GM23338 (cell line): ENCODE data around the gene BID. TPM values are rescaled to one million over a fixed set of nuclear protein-coding genes. Genes with fewer than 3 reads are reported as not detected.
A peak's percentile ranks its signal among the peaks of the same experiment; 100 is the strongest.

ENCODE experiments used
- ATAC-seq: fragments of 200-7000 bp; cut with Tn5 transposase; 3 replicates; pipeline ENCODE4 v1.9.1; 2020
- DNase-seq: peaks from one replicate; pipeline ENCODE4 v3.0.0-alpha.2; 2015; ENCODE audit warnings: low spot score
- H2AFZ ChIP-seq: fragments of 200-600 bp; sonication (generic); 2 replicates; pipeline ENCODE4 v1.8.0; 2016; ENCODE audit warnings: antibody characterized with exemption, mild to moderate bottlenecking, moderate library complexity
- H3F3A ChIP-seq: fragments of 200-600 bp; sonication (generic); replicated peaks from 2 replicates; pipeline ENCODE4 v1.8.0; 2017; ENCODE audit warnings: antibody characterized with exemption, mixed run types, low read depth
- H3K27ac ChIP-seq: fragments of 200-600 bp; sonication (generic); 2 replicates; pipeline ENCODE4 v1.6.1; 2016; ENCODE audit warnings: low read depth
- H3K27me3 ChIP-seq: fragments of 200-600 bp; sonication (generic); 2 replicates; pipeline ENCODE4 v1.8.0; 2016; ENCODE audit warnings: mild to moderate bottlenecking, mixed run types, moderate library complexity; ENCODE audit not compliant: insufficient read depth
- H3K36me3 ChIP-seq: fragments of 200-600 bp; sonication (generic); 2 replicates; pipeline ENCODE4 v1.8.0; 2016; ENCODE audit warnings: mild to moderate bottlenecking; ENCODE audit not compliant: insufficient read depth
- H3K4me1 ChIP-seq: fragments of 200-600 bp; sonication (generic); 2 replicates; pipeline ENCODE4 v1.8.0; 2016; ENCODE audit warnings: mild to moderate bottlenecking, moderate library complexity; ENCODE audit not compliant: insufficient read depth
- H3K4me2 ChIP-seq: fragments of 200-600 bp; sonication (generic); 2 replicates; pipeline ENCODE4 v1.7.1; 2017; ENCODE audit warnings: mixed run types
- H3K4me3 ChIP-seq: fragments of 200-600 bp; sonication (generic); 2 replicates; pipeline ENCODE4 v1.6.1; 2016; ENCODE audit warnings: mixed run types
- H3K79me2 ChIP-seq: fragments of 200-600 bp; sonication (generic); replicated peaks from 2 replicates; pipeline ENCODE4 v1.8.0; 2017; ENCODE audit warnings: mild to moderate bottlenecking; ENCODE audit not compliant: insufficient read depth
- H3K9me2 ChIP-seq: fragments of 200-600 bp; sonication (generic); 2 replicates; pipeline ENCODE4 v1.8.0; 2017; ENCODE audit not compliant: insufficient read depth
- H4K20me1 ChIP-seq: fragments of 200-600 bp; sonication (generic); replicated peaks from 2 replicates; pipeline ENCODE4 v1.8.0; 2017; ENCODE audit warnings: mild to moderate bottlenecking; ENCODE audit not compliant: insufficient read depth
- H3K27ac Mint-ChIP-seq: 2 replicates; pipeline ENCODE4 v1.8.0; 2020; ENCODE audit warnings: inconsistent platforms, mild to moderate bottlenecking, moderate library complexity, mixed read lengths
- H3K27me3 Mint-ChIP-seq: 3 replicates; pipeline ENCODE4 v1.8.0; 2022; ENCODE audit warnings: low read depth, mild to moderate bottlenecking, moderate library complexity, mixed read lengths, inconsistent platforms; ENCODE audit not compliant: insufficient read depth, poor library complexity
- H3K36me3 Mint-ChIP-seq: 3 replicates; pipeline ENCODE4 v1.8.0; 2021; ENCODE audit warnings: low read depth, mild to moderate bottlenecking, inconsistent platforms, moderate library complexity, mixed read lengths
- H3K4me1 Mint-ChIP-seq: 3 replicates; pipeline ENCODE4 v1.8.0; 2020; ENCODE audit warnings: mild to moderate bottlenecking, inconsistent platforms, mixed read lengths
- H3K4me3 Mint-ChIP-seq: 3 replicates; pipeline ENCODE4 v1.8.0; 2021; ENCODE audit warnings: moderate library complexity, mild to moderate bottlenecking, inconsistent platforms, mixed read lengths
- H3K9me3 Mint-ChIP-seq: 3 replicates; pipeline ENCODE4 v1.8.0; 2020; ENCODE audit warnings: moderate library complexity, mild to moderate bottlenecking, inconsistent platforms, mixed read lengths
- CREB1 ChIP-seq: fragments of 250-450 bp; sonication (Bioruptor Pico); IDR thresholded peaks from 2 replicates; pipeline ENCODE4 v1.5.0; 2020; ENCODE audit warnings: low read depth, mild to moderate bottlenecking, moderate library complexity
- EZH2 ChIP-seq: fragments of 200-600 bp; sonication (generic); IDR thresholded peaks from one replicate; pipeline ENCODE4 v1.8.0; 2017; ENCODE audit warnings: antibody characterized with exemption, mild to moderate bottlenecking, low read depth; ENCODE audit not compliant: unreplicated experiment
- EZH2phosphoT487 ChIP-seq: fragments of 200-600 bp; sonication (generic); IDR thresholded peaks from one replicate; pipeline ENCODE4 v1.8.1; 2018; ENCODE audit warnings: antibody characterized with exemption; ENCODE audit not compliant: unreplicated experiment
- JUNB ChIP-seq: IDR thresholded peaks from one replicate; pipeline ENCODE4 v1.6.1; 2016; ENCODE audit warnings: antibody characterized with exemption; ENCODE audit not compliant: unreplicated experiment
- NANOG ChIP-seq: IDR thresholded peaks from 2 replicates; pipeline ENCODE4 v1.6.1; 2016; ENCODE audit warnings: antibody characterized with exemption, borderline replicate concordance
- POLR2AphosphoS5 ChIP-seq: IDR thresholded peaks from 2 replicates; pipeline ENCODE4 v1.6.1; 2016; ENCODE audit warnings: antibody characterized with exemption, low read depth
- STAT1 ChIP-seq: IDR thresholded peaks from one replicate; pipeline ENCODE4 v1.6.1; 2016; ENCODE audit warnings: antibody characterized with exemption; ENCODE audit not compliant: unreplicated experiment
- ZNF114 ChIP-seq: fragments of 250-450 bp; sonication (Bioruptor Pico); IDR thresholded peaks from 2 replicates; pipeline ENCODE4 v1.5.0; 2020; ENCODE audit warnings: mild to moderate bottlenecking, moderate library complexity
- ZNF331 ChIP-seq: fragments of 250-450 bp; sonication (Bioruptor Pico); IDR thresholded peaks from 2 replicates; pipeline ENCODE4 v1.5.0; 2020; ENCODE audit warnings: low read depth, mild to moderate bottlenecking, moderate library complexity
- polyA plus RNA-seq: library from polyadenylated mRNA; unstranded; fragments of >200 nt; fragmentation: Nextera tagmentation; extraction: Ambion mirVana; gene quantifications from 2 replicates; pipeline ENCODE4 v1.2.1, GENCODE V29; 2016
- total RNA-seq: library from RNA; depleted of rRNA; stranded (reverse); fragments of >200 nt; shearing (Covaris generic); gene quantifications from 2 replicates; pipeline ENCODE4 v1.2.3, GENCODE V29; 2014
- TF ChIP-seq, protein P1 (sequence below): fragments of 250-450 bp; sonication (Bioruptor Pico); IDR thresholded peaks from 2 replicates; pipeline ENCODE4 v1.5.0; 2020; ENCODE audit warnings: mild to moderate bottlenecking, moderate library complexity
- TF ChIP-seq, protein P2 (sequence below): IDR thresholded peaks from one replicate; pipeline ENCODE4 v1.6.1; 2018; ENCODE audit warnings: antibody characterized with exemption; ENCODE audit not compliant: unreplicated experiment
- TF ChIP-seq, protein P3 (sequence below), 2 experiments: fragments of 200-600 bp in 1 of 2; sonication (generic) in 1 of 2; conservative IDR thresholded peaks; 2 replicates each; pipeline versions ENCODE4 v1.5.1 to v1.6.1; 2016 to 2017; ENCODE audit warnings: antibody characterized with exemption in 2 of 2, low read depth in 2 of 2, mild to moderate bottlenecking in 2 of 2, moderate library complexity in 1 of 2
- TF ChIP-seq, protein P4 (sequence below): IDR thresholded peaks from 2 replicates; pipeline ENCODE4 v1.6.1; 2016; ENCODE audit warnings: antibody characterized with exemption

BID gene
- total and polyA plus RNA-seq, 2 experiments from 2014 or later: 65.1 to 125 TPM

DNA sequence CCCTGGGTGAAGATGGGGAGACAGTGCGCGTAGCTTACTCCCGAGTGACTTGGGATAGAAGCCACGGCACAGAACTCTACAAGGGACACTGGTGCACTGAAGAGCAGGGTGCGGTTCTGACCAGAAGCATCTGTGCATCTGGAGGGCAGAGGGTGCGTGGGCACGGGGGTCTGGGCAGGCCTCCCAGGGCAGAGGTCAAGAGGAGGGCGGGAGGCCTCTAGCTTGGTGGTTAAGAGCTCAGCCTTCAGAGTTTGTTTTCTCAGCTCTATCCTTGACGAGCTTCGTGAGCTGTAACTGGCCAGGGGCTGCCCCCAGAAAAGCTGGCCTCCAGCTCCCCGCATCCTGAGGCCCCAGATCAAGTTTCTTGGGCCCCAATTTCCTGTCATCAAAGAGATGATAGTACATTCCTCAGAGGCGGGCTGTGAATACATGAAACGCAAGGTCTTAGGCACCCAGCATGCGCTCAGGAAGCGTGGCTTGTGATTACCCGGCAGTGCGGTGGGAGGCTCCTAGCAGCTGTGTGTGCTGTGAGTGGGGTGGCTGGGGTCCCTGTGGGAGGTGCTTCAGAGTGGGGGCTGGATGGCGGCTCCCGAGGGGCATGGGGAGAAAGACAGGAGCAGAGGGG is 6.0 kb upstream of the BID start:
- Mint-ChIP-seq H3K27me3 (peaks cover 14% of the 10 kb centered on the region), H3K4me3 (no peak overlapping the region; the same call in 2 of the 3 replicates), H3K9me3 (peaks cover 4% of the 10 kb centered on the region; the same call in 2 of the 3 replicates), H3K4me1 (peaks cover 29% of the 10 kb centered on the region), H3K36me3 (no peaks in the 10 kb centered on the region; the same call in 2 of the 3 replicates), H3K27ac (no peak overlapping the region)
- Histone ChIP-seq H3K36me3 (no peaks in the 10 kb centered on the region), H3K27ac (no peak overlapping the region), H3K27me3 (no peaks in the 10 kb centered on the region), H3K4me2 (no peak overlapping the region), H3F3A (0 out of 2 replicates have a peak, but pooled peaks cover 2% of the 10 kb centered on the region), H4K20me1 (no peaks in the 10 kb centered on the region), H3K79me2 (no peaks in the 10 kb centered on the region), H3K9me2 (no peaks in the 10 kb centered on the region), H3K4me3 (no peak overlapping the region), H2AFZ (0 out of 2 replicates have a peak overlapping the region, but pooled peaks have one; percentile 59), H3K4me1 (no peaks in the 10 kb centered on the region; the same call in 1 of the 2 replicates)
- ATAC-seq: no peak
- TF ChIP-seq STAT1: no peak
- TF ChIP-seq EZH2phosphoT487: no peak
- TF ChIP-seq, protein P1, sequence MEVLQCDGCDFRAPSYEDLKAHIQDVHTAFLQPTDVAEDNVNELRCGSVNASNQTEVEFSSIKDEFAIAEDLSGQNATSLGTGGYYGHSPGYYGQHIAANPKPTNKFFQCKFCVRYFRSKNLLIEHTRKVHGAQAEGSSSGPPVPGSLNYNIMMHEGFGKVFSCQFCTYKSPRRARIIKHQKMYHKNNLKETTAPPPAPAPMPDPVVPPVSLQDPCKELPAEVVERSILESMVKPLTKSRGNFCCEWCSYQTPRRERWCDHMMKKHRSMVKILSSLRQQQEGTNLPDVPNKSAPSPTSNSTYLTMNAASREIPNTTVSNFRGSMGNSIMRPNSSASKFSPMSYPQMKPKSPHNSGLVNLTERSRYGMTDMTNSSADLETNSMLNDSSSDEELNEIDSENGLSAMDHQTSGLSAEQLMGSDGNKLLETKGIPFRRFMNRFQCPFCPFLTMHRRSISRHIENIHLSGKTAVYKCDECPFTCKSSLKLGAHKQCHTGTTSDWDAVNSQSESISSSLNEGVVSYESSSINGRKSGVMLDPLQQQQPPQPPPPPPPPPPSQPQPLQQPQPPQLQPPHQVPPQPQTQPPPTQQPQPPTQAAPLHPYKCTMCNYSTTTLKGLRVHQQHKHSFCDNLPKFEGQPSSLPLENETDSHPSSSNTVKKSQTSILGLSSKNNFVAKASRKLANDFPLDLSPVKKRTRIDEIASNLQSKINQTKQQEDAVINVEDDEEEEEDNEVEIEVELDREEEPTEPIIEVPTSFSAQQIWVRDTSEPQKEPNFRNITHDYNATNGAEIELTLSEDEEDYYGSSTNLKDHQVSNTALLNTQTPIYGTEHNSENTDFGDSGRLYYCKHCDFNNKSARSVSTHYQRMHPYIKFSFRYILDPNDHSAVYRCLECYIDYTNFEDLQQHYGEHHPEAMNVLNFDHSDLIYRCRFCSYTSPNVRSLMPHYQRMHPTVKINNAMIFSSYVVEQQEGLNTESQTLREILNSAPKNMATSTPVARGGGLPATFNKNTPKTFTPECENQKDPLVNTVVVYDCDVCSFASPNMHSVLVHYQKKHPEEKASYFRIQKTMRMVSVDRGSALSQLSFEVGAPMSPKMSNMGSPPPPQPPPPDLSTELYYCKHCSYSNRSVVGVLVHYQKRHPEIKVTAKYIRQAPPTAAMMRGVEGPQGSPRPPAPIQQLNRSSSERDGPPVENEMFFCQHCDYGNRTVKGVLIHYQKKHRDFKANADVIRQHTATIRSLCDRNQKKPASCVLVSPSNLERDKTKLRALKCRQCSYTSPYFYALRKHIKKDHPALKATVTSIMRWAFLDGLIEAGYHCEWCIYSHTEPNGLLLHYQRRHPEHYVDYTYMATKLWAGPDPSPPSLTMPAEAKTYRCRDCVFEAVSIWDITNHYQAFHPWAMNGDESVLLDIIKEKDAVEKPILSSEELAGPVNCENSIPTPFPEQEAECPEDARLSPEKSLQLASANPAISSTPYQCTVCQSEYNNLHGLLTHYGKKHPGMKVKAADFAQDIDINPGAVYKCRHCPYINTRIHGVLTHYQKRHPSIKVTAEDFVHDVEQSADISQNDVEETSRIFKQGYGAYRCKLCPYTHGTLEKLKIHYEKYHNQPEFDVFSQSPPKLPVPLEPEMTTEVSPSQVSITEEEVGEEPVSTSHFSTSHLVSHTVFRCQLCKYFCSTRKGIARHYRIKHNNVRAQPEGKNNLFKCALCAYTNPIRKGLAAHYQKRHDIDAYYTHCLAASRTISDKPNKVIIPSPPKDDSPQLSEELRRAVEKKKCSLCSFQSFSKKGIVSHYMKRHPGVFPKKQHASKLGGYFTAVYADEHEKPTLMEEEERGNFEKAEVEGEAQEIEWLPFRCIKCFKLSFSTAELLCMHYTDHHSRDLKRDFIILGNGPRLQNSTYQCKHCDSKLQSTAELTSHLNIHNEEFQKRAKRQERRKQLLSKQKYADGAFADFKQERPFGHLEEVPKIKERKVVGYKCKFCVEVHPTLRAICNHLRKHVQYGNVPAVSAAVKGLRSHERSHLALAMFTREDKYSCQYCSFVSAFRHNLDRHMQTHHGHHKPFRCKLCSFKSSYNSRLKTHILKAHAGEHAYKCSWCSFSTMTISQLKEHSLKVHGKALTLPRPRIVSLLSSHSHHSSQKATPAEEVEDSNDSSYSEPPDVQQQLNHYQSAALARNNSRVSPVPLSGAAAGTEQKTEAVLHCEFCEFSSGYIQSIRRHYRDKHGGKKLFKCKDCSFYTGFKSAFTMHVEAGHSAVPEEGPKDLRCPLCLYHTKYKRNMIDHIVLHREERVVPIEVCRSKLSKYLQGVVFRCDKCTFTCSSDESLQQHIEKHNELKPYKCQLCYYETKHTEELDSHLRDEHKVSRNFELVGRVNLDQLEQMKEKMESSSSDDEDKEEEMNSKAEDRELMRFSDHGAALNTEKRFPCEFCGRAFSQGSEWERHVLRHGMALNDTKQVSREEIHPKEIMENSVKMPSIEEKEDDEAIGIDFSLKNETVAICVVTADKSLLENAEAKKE: no peak
- no peak for TF ChIP-seq ZNF331
- no peak for TF ChIP-seq CREB1
- TF ChIP-seq JUNB: no peak
- TF ChIP-seq, protein P2, sequence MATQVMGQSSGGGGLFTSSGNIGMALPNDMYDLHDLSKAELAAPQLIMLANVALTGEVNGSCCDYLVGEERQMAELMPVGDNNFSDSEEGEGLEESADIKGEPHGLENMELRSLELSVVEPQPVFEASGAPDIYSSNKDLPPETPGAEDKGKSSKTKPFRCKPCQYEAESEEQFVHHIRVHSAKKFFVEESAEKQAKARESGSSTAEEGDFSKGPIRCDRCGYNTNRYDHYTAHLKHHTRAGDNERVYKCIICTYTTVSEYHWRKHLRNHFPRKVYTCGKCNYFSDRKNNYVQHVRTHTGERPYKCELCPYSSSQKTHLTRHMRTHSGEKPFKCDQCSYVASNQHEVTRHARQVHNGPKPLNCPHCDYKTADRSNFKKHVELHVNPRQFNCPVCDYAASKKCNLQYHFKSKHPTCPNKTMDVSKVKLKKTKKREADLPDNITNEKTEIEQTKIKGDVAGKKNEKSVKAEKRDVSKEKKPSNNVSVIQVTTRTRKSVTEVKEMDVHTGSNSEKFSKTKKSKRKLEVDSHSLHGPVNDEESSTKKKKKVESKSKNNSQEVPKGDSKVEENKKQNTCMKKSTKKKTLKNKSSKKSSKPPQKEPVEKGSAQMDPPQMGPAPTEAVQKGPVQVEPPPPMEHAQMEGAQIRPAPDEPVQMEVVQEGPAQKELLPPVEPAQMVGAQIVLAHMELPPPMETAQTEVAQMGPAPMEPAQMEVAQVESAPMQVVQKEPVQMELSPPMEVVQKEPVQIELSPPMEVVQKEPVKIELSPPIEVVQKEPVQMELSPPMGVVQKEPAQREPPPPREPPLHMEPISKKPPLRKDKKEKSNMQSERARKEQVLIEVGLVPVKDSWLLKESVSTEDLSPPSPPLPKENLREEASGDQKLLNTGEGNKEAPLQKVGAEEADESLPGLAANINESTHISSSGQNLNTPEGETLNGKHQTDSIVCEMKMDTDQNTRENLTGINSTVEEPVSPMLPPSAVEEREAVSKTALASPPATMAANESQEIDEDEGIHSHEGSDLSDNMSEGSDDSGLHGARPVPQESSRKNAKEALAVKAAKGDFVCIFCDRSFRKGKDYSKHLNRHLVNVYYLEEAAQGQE: no peak
- no peak for TF ChIP-seq ZNF114 (CRISPR knock-in tag)
- TF ChIP-seq NANOG: no peak
- no peak for TF ChIP-seq POLR2AphosphoS5
- TF ChIP-seq, protein P3, sequence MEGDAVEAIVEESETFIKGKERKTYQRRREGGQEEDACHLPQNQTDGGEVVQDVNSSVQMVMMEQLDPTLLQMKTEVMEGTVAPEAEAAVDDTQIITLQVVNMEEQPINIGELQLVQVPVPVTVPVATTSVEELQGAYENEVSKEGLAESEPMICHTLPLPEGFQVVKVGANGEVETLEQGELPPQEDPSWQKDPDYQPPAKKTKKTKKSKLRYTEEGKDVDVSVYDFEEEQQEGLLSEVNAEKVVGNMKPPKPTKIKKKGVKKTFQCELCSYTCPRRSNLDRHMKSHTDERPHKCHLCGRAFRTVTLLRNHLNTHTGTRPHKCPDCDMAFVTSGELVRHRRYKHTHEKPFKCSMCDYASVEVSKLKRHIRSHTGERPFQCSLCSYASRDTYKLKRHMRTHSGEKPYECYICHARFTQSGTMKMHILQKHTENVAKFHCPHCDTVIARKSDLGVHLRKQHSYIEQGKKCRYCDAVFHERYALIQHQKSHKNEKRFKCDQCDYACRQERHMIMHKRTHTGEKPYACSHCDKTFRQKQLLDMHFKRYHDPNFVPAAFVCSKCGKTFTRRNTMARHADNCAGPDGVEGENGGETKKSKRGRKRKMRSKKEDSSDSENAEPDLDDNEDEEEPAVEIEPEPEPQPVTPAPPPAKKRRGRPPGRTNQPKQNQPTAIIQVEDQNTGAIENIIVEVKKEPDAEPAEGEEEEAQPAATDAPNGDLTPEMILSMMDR (conservative IDR thresholded peaks at IDR 0.05; ENCODE audit: low read depth in 2 of 2): no peak
- TF ChIP-seq, protein P4, sequence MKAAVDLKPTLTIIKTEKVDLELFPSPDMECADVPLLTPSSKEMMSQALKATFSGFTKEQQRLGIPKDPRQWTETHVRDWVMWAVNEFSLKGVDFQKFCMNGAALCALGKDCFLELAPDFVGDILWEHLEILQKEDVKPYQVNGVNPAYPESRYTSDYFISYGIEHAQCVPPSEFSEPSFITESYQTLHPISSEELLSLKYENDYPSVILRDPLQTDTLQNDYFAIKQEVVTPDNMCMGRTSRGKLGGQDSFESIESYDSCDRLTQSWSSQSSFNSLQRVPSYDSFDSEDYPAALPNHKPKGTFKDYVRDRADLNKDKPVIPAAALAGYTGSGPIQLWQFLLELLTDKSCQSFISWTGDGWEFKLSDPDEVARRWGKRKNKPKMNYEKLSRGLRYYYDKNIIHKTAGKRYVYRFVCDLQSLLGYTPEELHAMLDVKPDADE: no peak
- TF ChIP-seq EZH2: no peak
- DNase-seq: peak; percentile 51
